ENCODE measurements around the gene TNFRSF19. TPM values are rescaled to one million over a fixed set of nuclear protein-coding genes. Genes with fewer than 3 reads are reported as not detected.

Gene TNFRSF19
- total and polyA plus RNA-seq, 2 of the 4 experiments (the other 2 are of a cell fraction): 18.6 to 26.3 TPM

- peak overlapping the region; percentile 86; the same call in 1 of the 2 replicates for H4K5ac ChIP-seq (ENCODE audit: low read depth, low read length)
- DNase-seq (peak; percentile 54), ATAC-seq (ENCODE audit: low read depth) (peak; percentile 52; the same call in 1 of the 2 replicates)
- no peak overlapping the region for H2AK5ac ChIP-seq (ENCODE audit: low read depth, low read length)
- no peaks in the 10 kb centered on the region for H4K20me1 ChIP-seq (ENCODE audit: insufficient read depth, low read length)
- CTCF ChIA-PET: interaction anchor here (1.0 to 1.6 kb wide), 6 partner anchors 8 to 117 kb away, joined by 3 read pairs; no protein-coding TSS in a partner anchor
- H4K8ac ChIP-seq (ENCODE audit: low read depth in 2 of 2, low read length in 2 of 2): peak overlapping the region; percentile 15 to 67; a peak in 2 of 4 replicates
- peak overlapping the region; percentile 72; the same call in 1 of the 3 replicates for H2BK15ac ChIP-seq (ENCODE audit: low read depth, low read length)
- no peak overlapping the region for H2BK20ac ChIP-seq (ENCODE audit: low read depth, low read length)
- 0 out of 4 replicates have a peak, but pooled peaks cover 0 to 4% of the 10 kb centered on the region in 2 experiments for H3K79me1 ChIP-seq (ENCODE audit: low read depth in 1 of 2, low read length in 2 of 2)
- H3K36me3 ChIP-seq (ENCODE audit: control insufficient read depth, insufficient read depth, low read length): peaks cover 2% of the 10 kb centered on the region; the same call in 1 of the 2 replicates
- no CpG with 5 or more reads among the region's 2 CpGs for WGBS, 2 experiments (ENCODE audit: extremely low coverage in 2 of 2, insufficient read length in 1 of 2)
- POLR2A ChIA-PET (ENCODE audit: unreplicated experiment): no interaction called here
- peak overlapping the region; percentile 58; the same call in 1 of the 2 replicates for H4K91ac ChIP-seq (ENCODE audit: insufficient read depth, low read depth, low read length)
- H3K27me3 ChIP-seq (ENCODE audit: control insufficient read depth, insufficient read depth, low read length): no peaks in the 10 kb centered on the region
- peak overlapping the region; percentile 86 for H3K23ac ChIP-seq (ENCODE audit: low read depth, low read length)
- H3K4ac ChIP-seq (ENCODE audit: low read depth, low read length): no peak overlapping the region; the same call in 1 of the 2 replicates
- TF ChIP-seq CTCF (conservative IDR thresholded peaks at IDR 0.05; ENCODE audit: low read depth, low read length): peak; percentile 28; the same call in 1 of the 2 replicates
- no peak for TF ChIP-seq FOS (IDR thresholded peaks at IDR 0.05; ENCODE audit: low read depth, low read length)
- TF ChIP-seq RCOR1 (IDR thresholded peaks at IDR 0.05; ENCODE audit: insufficient replicate concordance, low read length): no peak
- no peaks in the 10 kb centered on the region for H3K9me1 ChIP-seq (ENCODE audit: insufficient read depth, low read length)
- peak overlapping the region; percentile 90; the same call in 1 of the 2 replicates for H3K14ac ChIP-seq (replicated peaks; ENCODE audit: low read depth, low read length)
- H2BK120ac ChIP-seq (ENCODE audit: low read depth, low read length): peak overlapping the region; percentile 87; the same call in 1 of the 2 replicates
- peak overlapping the region; percentile 73 for H3K9ac ChIP-seq (ENCODE audit: low read depth, low read length)
- H3K56ac ChIP-seq (ENCODE audit: extremely low read depth, insufficient read depth, low read length): no peak overlapping the region
- H3K18ac ChIP-seq (ENCODE audit: low read depth, low read length): peak overlapping the region; percentile 91
- H2AK9ac ChIP-seq (replicated peaks; ENCODE audit: low read depth, low read length, poor library complexity): no peak overlapping the region
- no TSS peak for BruUV-seq (replicated peaks)
- dilution Hi-C loops (cut with HindIII; ENCODE audit: low sequenced_read_pairs, unreplicated experiment) (no loop called here), intact Hi-C loops (cut with micrococcal nuclease) (loop anchor here (1.0 to 10.0 kb wide), 5 partner anchors 60 to 204 kb away; no protein-coding TSS in a partner anchor), in situ Hi-C loops (cut with MboI; ENCODE audit: low sequenced_read_pairs) (no loop called here)
- peak overlapping the region; percentile 8 for H2BK5ac ChIP-seq (ENCODE audit: low read depth, low read length, poor library complexity, severe bottlenecking)
- H3K27ac ChIP-seq (ENCODE audit: insufficient read depth, low read length): peak overlapping the region; percentile 48; the same call in 1 of the 2 replicates
- H2AFZ ChIP-seq (replicated peaks; ENCODE audit: low read length, poor library complexity): no peak overlapping the region
- H3K4me3 ChIP-seq (ENCODE audit: insufficient read depth, low read depth, low read length): peak overlapping the region; percentile 53
- peaks cover 2% of the 10 kb centered on the region; the same call in 1 of the 2 replicates for H3K4me1 ChIP-seq (ENCODE audit: control insufficient read depth, insufficient read depth, low read length)
- peak overlapping the region; percentile 95 for H3K4me2 ChIP-seq (ENCODE audit: low read depth, low read length)
- no peaks in the 10 kb centered on the region for H3K9me3 ChIP-seq (ENCODE audit: control insufficient read depth, insufficient read depth, low read length)
These were observed 706 bp downstream of the TNFRSF19 start for GRCh38 chr13:23570921-23571315.

Data from IMR-90 (cell line).